ES-I3 (cell line): ENCODE data around the gene SORL1.
"Not testable (repeated sequence)": the region's sequence is repeated elsewhere in the genome, so short reads cannot be mapped to it uniquely, and the experiment has no call there.

Experiments used
- H3K36me3 ChIP-seq: 2 replicates; pipeline ENCODE4 v1.6.1; 2013; ENCODE audit warnings: mild to moderate bottlenecking, low read length, control low read depth, moderate library complexity; ENCODE audit not compliant: insufficient read depth
- H3K4me1 ChIP-seq: 2 replicates; pipeline ENCODE4 v1.6.1; 2013; ENCODE audit warnings: mild to moderate bottlenecking, control low read depth, low read length; ENCODE audit not compliant: insufficient read depth
- H3K9ac ChIP-seq: 2 replicates; pipeline ENCODE4 v1.6.1; 2013; ENCODE audit warnings: low read depth, mild to moderate bottlenecking, low read length, moderate library complexity
- H3K9me3 ChIP-seq: 2 replicates; pipeline ENCODE4 v1.6.1; 2013; ENCODE audit warnings: mild to moderate bottlenecking, low read length, moderate library complexity; ENCODE audit not compliant: control insufficient read depth, insufficient read depth

SORL1 gene

DNA sequence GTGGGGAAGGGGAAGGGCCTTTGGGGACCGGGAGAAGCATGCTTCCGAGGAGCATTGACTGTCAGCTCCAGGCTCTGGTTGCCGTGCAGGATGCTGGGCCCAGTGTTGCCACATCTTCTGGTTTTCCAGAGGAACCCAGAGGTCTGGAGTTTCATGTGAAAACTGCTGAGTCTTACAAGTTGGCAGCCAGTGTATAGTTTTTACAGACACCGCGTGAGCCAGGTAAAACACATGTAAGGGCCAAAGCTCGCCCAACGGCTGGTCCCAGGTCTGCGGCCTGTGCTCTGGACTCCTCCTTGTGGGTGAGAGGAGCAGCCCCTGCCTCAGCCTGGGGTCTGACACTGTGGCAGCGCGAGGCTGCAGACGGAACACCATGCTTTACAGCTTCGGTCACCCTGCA, 19.1 kb downstream of the SORL1 start:
- no peak overlapping the region for H3K9ac ChIP-seq
- H3K4me1 ChIP-seq, result peaks cover 19% of the 10 kb centered on the region
- no peaks in the 10 kb centered on the region for H3K9me3 ChIP-seq
- no peaks in the 10 kb centered on the region for H3K36me3 ChIP-seq

DNA sequence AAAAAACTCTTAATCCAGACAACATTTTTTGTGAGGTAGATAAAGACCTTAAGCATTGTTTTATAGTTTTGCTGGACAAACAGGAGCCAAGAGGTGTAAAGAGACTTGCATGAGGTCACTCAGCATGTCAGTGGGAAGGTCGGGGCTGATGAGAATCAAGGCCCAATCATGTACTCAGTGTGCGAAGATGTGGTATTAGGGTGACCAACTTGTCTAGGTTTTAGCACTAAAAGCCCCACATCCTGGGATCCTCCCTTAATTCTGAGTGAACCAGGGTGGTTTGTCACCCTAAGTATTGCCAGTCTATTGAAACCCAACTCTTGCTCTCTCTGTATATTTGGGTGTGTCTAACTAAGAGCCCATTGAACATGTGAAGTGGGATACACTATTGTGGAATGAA, 20.2 kb downstream of the SORL1 start:
- Histone ChIP-seq H3K36me3 (no peaks in the 10 kb centered on the region), H3K9ac (no peak overlapping the region), H3K9me3 (no peaks in the 10 kb centered on the region), H3K4me1 (peaks cover 14% of the 10 kb centered on the region)

DNA sequence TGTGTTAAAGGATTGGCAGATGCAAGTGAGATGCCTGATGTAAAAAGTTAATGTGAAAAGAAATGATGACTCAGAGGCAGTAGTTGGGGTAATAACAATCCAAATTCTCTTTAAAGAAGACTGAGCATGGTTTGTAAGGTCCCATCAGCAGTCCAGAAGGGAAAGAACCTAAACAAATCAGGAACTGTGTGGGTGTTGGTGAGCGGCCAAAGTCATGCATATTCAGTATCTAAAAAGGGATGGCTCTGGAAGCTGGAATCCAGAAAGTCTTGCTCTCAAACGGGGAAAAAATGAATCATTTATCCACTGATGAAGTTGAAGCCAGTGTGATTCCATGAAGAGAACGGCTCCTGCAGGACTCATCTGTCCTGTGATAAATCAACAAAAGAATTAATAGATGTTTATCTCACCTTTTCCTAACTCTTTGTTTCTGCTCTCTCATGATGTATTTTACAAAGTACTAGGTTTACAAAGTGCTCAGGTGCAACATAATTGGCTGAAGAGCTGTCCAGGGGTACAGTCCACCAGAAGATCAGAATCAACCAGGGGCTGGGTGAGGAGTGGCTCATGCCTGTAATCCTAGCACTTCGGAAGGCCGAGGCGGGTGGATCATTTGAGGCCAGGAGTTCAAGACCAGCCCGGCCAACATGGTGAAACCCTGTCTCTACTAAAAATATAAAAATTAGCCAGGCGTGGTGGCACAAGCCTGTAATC, 21.1 kb downstream of the SORL1 start:
- Histone ChIP-seq H3K4me1 (peaks cover 8% of the 10 kb centered on the region), H3K9ac (no peak overlapping the region), H3K9me3 (no peaks in the 10 kb centered on the region), H3K36me3 (no peaks in the 10 kb centered on the region)

DNA sequence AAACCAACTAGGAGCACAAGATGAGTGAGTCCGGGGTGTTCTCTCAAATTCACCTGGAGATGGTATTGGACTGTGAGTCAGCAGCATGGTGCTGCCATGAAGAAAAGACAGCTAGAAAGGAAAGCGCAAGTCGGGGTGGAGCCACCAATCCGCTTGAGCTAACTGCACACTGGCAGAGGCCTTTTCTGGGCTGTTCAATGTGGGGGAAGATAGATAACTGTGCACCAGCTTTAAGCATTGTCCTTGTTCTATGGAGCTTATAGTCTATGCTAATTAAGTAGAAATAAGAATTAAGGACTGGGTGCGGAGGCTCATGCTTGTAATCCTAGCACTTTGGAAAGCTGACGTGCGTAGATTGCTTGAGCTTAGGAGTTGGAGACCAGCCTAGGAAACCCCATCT, 22.6 kb downstream of the SORL1 start:
- peaks cover 20% of the 10 kb centered on the region for H3K4me1 ChIP-seq
- no peak overlapping the region for H3K9ac ChIP-seq
- no peaks in the 10 kb centered on the region for H3K36me3 ChIP-seq
- no peaks in the 10 kb centered on the region for H3K9me3 ChIP-seq

DNA sequence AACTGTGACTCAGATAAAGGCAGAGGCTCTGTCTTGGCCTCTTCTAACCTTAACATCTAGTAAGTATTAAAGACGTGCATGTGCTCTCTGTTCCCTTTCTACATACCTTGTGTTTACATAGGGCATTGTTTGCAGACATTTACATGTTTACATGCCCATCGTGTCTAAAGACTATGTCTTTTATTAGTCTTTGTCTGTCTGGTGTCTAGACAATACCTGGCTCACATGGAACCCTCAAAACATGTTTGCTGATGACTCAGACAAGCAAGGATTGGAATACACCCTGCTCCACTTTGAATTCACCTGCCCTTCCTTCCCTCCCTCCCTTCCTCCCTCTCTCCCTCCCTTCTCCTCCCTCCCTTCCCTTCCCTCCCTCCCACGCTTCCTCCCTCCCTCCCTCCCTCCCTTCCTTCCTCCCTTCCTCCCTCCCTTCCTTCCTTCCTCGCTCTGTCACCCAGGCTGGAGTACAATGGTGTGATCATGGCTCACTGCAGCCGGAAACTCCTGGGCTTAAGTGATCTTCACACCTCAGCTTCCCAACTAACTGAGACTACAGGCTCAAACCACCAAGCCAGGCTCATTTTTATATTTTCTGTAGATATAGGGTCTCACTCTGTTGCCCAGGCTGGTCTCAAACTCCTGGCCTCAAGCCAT, 24.4 kb downstream of the SORL1 start:
- no peaks in the 10 kb centered on the region for H3K36me3 ChIP-seq
- H3K9me3 ChIP-seq, result no peaks in the 10 kb centered on the region
- peaks cover 24% of the 10 kb centered on the region for H3K4me1 ChIP-seq
- no peak overlapping the region for H3K9ac ChIP-seq

DNA sequence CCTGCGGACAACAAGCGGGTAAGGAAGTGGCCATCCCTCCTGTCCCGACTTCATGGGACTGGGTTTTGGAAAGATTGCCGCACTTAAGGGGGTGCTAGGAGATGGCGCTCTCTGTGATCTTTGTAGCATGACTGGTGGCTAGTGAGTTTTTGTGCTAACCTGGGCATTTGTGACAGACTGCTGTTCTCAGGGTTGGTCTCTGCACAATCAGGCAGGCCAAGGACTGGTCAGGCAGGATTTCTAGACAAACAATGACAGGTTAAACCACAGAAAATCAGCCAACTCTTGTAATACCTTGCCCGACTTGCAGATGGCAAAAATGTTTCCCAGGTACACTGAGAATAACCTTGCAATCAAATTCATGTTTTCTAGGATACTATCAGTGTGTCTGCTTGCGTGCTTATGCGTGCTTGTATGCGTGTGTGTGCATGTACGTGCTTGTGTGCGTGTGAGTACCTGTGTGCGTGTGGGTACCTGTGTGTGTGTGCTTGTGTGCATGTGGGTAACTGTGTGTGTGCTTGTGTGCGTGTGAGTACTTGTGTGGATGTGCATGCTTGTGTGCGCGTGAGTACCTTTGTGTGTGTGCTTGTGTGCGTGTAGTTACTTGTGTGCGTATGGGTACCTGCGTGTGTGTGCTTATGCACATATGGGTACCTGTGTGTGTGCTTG, 26.2 kb downstream of the SORL1 start:
- peaks cover 38% of the 10 kb centered on the region for H3K4me1 ChIP-seq
- no peaks in the 10 kb centered on the region for H3K9me3 ChIP-seq
- no peaks in the 10 kb centered on the region for H3K36me3 ChIP-seq
- H3K9ac ChIP-seq, result no peak overlapping the region

DNA sequence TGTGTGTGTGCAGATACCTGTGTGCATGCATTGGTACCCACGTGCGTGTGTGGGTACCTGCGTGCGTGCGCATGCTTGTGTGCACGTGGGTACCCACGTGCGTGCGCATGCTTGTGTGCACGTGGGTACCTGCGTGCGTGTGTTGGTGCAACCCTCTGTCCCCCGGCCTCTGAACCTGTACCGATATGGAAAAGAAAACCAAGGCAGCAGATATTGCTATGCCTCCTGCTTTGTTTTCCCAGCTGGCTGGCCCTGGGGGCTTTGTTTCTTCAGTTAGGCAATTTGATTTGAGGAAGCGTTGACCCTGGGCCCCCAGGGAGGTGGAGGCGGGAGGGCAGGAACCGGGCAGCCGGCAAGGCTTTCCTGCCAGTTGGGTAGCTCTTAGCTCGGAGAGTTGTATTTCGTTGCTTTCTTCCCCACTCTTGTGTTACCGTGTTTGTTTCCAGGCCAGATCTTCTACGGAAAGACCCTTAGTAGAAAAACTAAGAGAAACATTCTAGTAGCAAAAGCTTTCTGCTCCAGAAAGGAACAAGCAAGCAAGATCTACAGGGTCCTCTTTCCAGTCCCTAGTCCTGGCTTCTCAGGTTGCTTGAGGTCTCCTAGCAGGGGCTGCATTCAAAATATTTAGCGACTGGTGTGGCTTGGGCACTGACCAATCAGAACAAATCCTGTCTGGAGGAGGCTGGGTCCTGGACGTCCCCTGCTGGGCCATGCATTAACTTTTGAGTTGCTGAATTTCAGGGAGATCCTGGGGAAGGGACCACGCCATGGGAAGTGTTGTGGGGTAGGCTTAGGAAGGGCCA, 27.0 kb downstream of the SORL1 start:
- Histone ChIP-seq H3K36me3 (no peaks in the 10 kb centered on the region), H3K9me3 (no peaks in the 10 kb centered on the region), H3K4me1 (peaks cover 40% of the 10 kb centered on the region), H3K9ac (peak overlapping the region; percentile 2; the same call in 1 of the 2 replicates)

DNA sequence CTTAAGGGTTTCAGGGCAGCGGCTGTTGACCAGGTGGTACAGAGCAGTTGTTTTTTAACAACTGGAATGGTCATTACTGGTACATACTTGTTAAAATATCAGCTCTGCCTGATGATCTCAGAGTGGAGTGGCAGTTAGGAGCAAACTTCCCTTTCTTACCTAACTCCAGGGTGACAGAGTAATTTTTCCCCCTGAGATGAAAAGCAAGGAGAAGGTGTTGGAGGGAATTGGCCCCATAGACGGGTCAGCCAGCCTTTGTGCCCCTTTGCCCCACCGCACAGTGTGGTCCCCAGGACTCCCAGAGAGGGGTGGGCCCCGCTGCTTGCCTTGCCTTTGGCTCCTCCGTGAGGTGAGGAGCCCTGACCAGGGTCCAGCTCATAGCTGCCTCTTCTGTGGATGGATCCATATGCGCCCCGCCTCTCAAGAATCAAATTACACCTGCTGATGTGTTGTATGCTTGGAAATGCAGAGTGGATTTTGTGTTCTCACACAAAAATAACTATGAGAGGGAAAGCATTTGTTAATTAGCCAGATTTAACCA, 27.7 kb downstream of the SORL1 start:
- H3K36me3 ChIP-seq, result no peaks in the 10 kb centered on the region
- H3K4me1 ChIP-seq, result peaks cover 40% of the 10 kb centered on the region
- H3K9me3 ChIP-seq, result no peaks in the 10 kb centered on the region
- H3K9ac ChIP-seq, result no peak overlapping the region

DNA sequence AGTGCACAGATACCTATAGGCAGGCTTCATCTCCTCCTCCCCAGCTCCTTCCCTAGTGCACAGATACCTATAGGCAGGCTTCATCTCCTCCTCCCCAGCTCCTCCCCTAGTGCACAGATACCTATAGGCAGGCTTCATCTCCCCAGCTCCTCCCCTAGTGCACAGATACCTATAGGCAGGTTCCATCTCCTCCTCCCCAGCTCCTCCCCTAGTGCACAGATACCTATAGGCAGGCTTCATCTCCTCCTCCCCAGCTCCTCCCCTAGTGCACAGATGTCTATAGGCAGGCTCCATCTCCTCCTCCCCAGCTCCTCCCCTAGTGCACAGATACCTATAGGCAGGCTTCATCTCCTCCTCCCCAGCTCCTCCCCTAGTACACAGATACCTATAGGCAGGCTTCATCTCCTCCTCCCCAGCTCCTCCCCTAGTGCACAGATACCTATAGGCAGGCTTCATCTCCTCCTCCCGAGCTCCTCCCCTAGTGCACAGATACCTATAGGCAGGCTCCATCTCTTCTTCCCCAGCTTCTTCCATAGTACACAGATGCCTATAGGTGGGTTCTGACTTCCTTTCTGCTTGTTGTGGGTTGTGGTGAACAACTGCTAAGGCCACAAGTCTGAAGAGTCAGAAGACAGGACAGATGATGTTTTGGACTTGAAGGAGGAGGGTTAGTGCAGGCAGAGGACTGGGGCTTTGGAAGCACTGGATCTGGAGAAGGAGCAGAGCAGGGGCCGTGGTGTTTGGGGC, 29.5 kb downstream of the SORL1 start:
- H3K4me1 ChIP-seq, result peaks cover 35% of the 10 kb centered on the region
- not testable (repeated sequence) for H3K9ac ChIP-seq, H3K36me3 ChIP-seq, H3K9me3 ChIP-seq

DNA sequence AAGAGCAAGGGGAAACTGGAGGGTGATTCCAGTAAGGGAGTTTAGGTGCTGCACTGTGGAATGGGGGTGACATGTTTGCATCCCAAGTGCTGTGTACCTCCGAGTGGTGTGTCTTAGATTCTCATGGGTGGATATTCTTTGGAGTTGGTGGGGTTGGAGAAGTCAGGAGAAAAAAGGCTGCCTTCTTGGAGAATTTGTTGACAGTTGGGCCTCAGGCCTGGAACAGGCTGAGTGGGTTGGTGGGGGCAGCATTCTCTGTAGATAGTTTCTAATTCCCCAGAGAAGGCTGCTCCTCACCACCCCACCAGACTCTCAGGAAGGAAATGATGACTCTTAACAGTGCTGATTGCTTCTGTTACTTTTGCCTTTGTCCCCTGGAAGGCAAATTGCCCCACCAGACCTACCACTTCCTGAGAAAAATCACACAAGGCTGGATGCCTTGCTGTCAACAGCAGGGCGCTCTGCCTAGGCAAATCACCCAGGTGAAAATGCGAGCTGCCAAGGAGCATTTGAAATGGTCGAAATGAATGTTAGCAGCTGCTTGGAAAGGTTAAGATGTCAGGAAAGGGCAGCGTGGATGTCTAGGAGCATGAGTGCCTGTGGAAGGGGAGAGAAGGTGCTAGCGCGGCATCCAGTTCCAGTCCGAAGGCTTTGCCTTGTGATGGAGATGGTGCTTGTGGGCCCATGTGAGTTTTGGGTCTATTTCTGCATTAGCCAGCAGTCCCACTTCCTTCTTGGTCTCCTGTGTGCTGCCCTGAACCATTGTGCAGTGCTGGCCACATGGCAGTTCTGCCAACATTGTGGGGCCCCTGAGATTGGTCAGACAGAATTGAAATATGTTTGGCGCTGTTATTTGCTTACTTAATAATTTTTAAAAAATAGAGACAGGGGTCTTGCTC, 30.4 kb downstream of the SORL1 start:
- H3K9ac ChIP-seq, result no peak overlapping the region
- no peaks in the 10 kb centered on the region for H3K36me3 ChIP-seq
- H3K9me3 ChIP-seq, result no peaks in the 10 kb centered on the region
- H3K4me1 ChIP-seq, result peaks cover 35% of the 10 kb centered on the region

DNA sequence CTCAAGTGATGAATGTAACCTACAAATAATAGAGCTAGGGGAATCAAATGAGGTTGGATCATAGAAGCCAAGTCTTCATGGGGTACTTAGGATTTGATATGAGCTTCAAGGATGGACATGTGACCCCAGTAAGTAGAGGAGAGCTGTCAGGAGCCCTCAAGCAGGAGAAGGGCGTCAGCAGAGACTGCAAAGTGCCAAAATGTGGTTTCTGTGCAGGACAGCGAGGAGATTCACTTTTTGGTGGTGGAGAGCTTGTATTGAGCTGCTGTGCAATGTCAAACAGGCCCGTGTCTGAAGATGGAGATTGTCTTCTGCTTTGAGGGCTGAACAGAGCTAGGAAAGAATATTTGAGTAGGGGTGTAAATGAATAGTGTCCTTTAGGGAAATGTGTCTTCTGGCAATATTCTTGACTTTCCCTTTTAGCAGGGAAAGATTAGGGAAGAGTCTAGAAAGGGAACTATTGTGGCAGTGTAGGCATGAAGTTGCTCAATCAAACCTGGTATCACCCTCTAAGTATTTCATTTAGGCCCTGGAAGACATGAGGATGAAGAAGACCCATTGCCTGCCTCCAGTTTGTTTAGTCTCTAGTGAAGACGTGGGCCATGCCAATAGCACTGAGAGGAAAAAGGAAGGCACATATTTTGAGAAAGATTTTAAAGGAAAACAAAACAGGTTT, 31.8 kb downstream of the SORL1 start:
- Histone ChIP-seq H3K9me3 (no peaks in the 10 kb centered on the region), H3K36me3 (0 out of 2 replicates have a peak, but pooled peaks cover 3% of the 10 kb centered on the region), H3K4me1 (peaks cover 25% of the 10 kb centered on the region), H3K9ac (no peak overlapping the region)

DNA sequence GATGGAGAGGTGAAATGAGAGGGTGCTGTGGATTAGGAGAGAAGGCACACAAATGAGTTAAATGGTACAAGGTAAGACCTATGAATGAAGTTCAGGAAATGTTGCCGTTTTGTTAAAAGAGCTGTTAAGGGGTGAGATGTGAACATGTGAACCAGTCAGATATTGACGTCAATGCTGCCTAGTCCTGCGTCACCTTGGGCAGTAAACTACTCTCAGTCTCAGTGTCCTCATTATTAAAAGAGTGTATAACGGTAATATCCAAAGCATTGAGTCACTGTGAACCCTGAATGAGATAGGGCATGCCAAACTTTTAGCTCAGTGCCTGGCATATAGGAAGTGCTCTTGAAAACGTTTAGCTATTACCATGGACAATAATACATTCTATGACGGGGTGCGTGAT, 33.1 kb downstream of the SORL1 start:
- no peak overlapping the region for H3K9ac ChIP-seq

More for the DNA sequence above, 33.1 kb downstream of the SORL1 start:
- Histone ChIP-seq H3K9me3 (no peaks in the 10 kb centered on the region), H3K36me3 (0 out of 2 replicates have a peak, but pooled peaks cover 3% of the 10 kb centered on the region), H3K4me1 (peaks cover 16% of the 10 kb centered on the region)
